ENCODE results near the gene CLDN4. TPM values are rescaled to one million over a fixed set of nuclear protein-coding genes. Genes with fewer than 3 reads are reported as not detected.

Gene CLDN4
- total RNA-seq, 1 experiment from 2014 or later, result 2.1 TPM

Other genes with a start within 250 kb of the CLDN4 start
- gene MLXIPL, start 206.5 kb upstream of the CLDN4 start, total RNA-seq (2014; rRNA removed; shearing (Covaris generic)), result 0.63 and 0.73 TPM in 2 replicates
- gene VPS37D, start 163.2 kb upstream of the CLDN4 start, total RNA-seq (2014; rRNA removed; shearing (Covaris generic)), result 6.0 and 6.4 TPM in 2 replicates
- 2.4 and 2.7 TPM in 2 replicates for gene DNAJC30, start 147.5 kb upstream of the CLDN4 start, total RNA-seq (2014; rRNA removed; shearing (Covaris generic))
- 39.3 and 48.0 TPM in 2 replicates for gene BUD23, start 147.4 kb upstream of the CLDN4 start, total RNA-seq (2014; rRNA removed; shearing (Covaris generic))
- gene STX1A, start 111.3 kb upstream of the CLDN4 start, total RNA-seq (2014; rRNA removed; shearing (Covaris generic)), result 16.8 and 19.4 TPM in 2 replicates
- 21.2 and 25.7 TPM in 2 replicates for gene ABHD11, start 92.2 kb upstream of the CLDN4 start, total RNA-seq (2014; rRNA removed; shearing (Covaris generic))
- gene CLDN3, start 60.7 kb upstream of the CLDN4 start, total RNA-seq (2014; rRNA removed; shearing (Covaris generic)), result 3.3 and 5.9 TPM in 2 replicates
- gene METTL27, start 11.5 kb downstream of the CLDN4 start, total RNA-seq (2014; rRNA removed; shearing (Covaris generic)), result 1.9 and 7.4 TPM in 2 replicates
- gene TMEM270, start 30.2 kb downstream of the CLDN4 start, total RNA-seq (2014; rRNA removed; shearing (Covaris generic)), result not detected in 2 replicates
- gene ELN, start 197.2 kb downstream of the CLDN4 start, total RNA-seq (2014; rRNA removed; shearing (Covaris generic)), result 2.7 and 5.3 TPM in 2 replicates